GM21390 (cell line): ENCODE measurements around the gene GRID2.

Experiments
- ATAC-seq: cut with Tn5 transposase; IDR thresholded peaks from one replicate; pipeline ENCODE4 v1.9.1; 2021; ENCODE audit not compliant: unreplicated experiment

GRID2 gene

DNA sequence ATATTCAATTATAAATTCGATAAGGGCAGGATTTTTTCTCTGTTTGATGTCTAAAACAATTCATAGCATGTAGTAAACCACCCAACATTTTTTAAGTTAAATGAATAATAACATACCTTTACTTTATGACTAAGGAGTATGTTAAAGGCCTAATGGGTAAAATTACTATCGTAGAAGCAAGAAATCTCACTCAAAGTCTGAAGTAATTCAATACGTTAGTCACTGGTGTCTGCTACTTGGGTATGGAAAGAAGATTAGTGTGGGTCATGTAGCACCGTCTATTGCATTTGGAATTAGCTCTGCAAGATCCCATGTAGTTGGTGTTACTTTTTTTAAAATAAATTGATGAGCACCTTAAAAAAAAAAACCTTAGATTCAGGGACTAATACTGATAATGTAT, 374.5 kb downstream of the GRID2 start:
- no peak for ATAC-seq

DNA sequence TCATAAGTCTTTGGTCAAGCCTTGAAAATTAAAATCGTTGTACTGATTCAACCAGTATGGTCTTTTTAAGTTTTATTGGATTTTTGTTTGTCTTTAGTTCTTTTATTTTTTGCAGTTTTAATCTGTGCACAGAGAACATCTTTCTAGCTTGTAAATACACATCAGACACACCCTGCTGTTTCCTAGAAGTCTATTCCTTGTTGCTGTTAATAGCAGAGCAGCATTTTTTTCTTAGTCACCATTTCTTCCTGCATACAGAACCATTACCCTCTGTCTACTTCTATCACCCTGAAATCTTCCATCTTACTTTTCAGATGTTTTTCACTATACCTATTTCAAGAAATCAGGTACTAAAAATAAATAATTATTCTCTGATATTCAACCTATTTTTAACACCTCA, 375.4 kb downstream of the GRID2 start:
- ATAC-seq, result no peak

DNA sequence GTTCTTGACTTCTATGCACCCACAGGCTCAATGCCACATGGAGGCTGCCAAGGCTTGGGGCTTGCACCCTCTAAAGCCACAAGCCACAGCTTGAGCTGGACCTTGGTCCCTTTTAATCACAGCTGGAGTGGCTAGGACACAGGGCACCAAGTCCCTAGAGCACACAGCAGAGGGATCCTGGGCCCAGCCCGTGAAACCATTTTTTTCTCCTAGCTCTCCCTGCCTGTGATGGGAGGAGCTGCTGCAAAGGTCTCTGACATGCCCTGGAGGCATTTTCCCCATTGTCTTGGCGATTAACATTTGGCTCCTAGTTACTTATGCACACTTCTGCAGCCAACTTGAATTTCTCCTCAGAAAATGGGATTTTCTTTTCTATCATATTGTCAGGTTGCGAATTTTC, 410.9 kb downstream of the GRID2 start:
- no peak for ATAC-seq

DNA sequence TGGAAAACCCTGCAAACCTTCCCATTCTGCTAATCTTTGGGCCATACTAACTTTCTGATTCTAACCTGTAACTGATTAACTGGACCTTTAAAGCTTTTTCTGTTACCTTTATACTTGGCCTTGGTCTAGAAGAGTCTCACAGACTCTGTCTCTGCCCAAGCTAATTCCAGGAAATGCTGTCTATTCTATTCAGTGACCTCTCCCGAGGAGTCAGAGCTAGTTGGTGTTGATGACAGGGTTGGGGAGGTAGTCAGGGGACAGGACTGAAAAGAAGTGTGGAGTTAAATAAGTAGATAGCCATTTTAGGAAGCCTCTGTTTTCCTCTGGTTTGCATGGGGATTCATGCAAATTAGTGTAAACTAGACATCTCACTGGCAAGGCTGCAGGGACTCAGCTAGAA, 429.5 kb downstream of the GRID2 start:
- ATAC-seq, result no peak

DNA sequence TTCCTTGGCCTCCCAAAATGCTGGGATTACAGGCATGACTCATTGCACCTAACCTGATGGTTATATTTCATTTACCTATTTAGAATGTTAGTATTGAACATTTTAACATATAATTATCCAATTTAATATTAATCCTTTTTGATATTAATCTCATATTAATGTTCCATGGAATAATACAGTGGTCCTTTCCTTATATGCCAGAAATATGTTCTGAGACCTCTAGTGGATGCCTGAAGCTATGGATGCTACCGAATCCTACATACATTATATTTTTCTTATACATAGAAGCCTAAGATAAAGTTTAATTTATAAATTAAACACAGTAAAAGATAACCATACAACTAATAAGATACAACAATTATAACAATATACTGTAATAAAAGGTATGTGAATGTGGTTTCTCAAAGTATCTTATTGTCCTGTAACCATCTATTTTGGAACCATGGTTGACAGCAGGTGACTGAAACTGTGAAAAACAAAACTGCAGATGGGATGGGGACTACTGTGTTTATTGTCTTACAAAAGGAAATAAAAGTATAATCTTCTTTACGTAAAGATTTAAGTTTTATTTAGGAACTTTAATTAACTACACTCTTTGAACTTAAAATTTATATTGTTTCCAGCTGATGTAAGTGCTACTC, 431.4 kb downstream of the GRID2 start:
- ATAC-seq, result no peak

DNA sequence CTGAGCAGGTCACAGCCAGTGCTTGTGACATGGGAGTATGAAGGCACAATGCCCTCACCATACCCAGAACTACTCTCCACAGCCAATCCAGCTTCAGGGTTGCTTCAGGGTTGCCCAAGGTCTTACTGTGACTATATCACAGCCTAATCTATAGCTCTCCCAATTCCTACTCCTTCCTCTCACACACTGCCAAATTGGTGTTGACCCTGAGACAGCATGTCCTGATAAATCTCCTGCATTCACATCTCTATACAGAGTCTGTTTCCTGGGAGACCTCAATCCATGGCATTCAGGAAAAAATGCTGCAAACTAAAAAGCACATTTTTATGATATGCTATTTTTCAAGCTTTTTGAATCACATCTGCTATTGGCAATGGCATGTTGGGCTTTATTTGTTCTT, 456.7 kb downstream of the GRID2 start:
- no peak for ATAC-seq

DNA sequence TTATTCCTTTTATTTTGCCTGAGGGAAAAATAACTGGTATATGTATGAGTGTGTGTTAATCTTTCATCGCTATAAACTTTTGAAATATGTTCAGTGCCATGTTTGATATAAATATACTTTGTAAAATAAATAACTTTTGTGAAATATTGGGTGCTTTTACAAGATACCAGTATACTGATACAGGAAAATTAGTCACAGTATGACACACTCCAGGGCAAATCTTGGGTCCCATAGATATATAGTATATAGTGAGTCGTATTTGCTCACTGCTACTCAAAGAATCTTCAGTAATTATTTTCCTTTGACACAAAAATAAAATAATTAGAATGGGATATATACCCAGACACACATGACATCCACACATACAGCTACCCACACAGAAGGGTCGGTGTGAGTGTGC, 472.3 kb downstream of the GRID2 start:
- ATAC-seq, result no peak

DNA sequence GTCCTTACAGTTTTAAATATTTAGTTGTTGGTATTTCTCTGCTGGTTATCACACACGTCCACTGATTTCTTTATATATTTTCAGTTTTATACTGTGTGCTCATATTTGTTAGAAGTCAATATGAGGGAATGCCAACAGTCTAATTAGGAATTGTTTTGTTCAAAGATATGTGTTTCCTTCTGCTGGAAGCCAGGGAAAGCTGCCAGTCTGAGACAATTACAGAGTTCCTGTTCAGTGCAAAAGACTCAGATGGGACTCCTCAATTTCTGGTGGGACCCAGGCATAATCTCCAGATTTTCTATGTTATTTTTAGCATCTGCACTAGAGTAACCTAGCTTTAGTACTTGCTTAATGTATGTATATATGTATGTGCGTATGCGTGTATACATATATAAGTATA, 486.0 kb downstream of the GRID2 start:
- ATAC-seq, result no peak

DNA sequence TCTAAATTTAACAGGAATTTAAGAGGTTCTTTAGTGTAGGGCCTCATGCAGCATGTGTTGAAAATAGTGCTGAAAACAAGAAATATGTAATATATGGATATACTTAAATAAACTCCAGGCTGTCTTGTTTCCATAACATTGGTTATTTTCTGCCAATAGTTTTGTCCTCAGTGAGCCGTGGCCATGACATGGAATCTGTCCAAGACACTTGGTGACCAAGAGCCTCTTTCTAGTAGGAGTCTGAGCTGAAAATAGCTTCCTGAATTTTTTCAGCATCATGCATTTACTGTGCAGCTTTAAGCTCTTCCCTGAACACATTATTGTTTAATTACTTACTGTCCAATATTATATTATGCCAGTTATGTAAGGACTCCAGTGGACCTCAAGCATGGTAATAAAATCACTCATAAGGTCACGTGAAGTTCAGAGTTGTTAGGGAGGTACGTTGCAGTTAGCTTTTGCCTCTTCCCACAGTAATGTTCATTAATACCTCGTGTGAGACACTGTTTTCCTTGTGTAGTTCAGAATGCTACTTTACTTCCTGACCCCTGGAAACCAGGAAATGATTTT, 488.2 kb downstream of the GRID2 start:
- no peak for ATAC-seq

DNA sequence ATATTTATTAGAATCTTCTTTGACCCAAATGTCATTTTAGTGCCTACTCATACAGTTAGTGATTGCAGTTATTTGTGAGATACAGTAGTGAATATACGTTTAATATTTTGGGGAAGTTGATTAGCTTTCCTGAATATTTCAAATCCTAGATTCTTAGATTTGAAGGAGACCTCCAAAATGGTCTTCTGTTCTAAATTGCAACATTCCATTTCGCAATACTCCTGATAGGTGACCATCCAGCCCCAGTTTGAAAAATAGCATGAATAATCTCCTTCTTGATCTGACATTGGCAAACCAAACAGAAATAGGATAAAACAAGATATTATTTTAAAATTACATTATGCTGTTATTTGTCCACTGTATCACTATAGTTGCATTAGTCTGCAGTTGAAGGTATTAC, 505.6 kb downstream of the GRID2 start:
- no peak for ATAC-seq

DNA sequence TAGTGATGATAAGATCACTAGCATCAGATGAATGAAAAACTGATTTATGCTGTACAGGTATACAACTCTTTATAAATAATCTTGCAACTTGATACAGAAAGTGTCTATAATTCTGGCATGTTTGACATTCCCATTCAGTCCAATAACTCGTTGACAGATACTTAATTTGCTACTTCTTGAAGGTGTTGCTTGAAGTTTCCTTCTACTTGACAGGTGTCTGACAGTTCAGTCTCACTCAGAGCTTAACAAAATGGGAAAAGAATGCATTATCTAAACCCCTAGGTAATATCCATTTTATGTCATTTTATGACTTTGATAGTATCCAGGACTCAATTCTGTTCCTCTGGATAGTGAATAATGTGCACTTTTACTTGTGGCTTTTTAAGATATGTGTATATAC, 508.9 kb downstream of the GRID2 start:
- ATAC-seq, result no peak

DNA sequence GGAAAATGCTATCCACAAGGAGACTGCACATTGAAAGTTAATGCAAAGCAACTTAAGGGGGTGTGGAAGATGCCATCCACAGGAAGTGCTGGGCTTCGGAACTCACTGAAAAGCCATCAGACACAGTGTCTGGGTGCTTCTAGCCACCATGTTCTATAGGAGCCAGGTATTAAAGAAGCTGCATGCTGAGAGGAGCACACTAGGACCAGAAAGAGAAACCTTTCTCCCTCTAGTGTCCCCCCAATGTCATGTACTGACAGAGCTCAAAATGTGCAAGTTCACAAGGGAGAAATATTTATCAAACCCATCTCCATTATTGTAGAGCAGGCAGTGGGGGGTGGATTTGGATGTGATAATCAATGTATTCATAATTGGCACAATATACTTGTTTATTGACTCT, 510.9 kb downstream of the GRID2 start:
- no peak for ATAC-seq

DNA sequence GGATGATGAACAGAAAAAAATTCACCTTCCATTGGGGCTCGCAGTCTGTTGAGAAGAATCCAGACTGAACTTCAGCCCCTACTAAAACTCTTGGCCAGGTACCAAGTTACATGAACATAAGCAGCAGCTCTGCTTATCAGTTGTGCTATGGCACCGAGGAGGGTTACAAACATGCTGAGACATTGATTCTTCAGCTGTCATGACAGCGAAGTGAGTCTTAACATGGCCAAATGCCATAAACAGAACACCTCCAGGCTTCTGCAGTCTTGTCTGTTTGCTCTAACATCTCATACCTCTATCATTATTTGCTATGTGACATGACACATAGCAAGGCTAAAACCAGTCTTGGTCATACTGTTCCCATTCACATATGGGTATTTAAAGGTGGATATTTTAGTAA, 521.5 kb downstream of the GRID2 start:
- no peak for ATAC-seq

DNA sequence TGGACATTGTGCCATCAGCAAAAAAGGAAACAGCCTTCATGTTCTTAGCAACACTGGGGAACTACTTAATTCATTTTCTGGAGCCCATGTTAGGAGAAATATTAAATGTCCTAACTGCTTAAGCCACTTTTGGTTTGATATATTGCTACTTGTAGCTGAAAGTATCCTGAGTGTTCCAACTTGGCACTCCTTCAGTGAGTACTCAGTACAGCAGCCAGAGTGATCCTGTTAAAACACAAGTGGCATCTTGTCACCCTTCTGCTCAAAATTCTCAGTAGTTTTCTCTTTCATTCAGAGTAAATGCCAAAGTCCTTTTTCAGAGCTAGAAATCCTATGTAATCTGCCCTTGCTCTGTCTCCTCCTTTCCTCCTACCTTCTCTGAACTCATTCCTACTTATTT, 522.0 kb downstream of the GRID2 start:
- no peak for ATAC-seq

DNA sequence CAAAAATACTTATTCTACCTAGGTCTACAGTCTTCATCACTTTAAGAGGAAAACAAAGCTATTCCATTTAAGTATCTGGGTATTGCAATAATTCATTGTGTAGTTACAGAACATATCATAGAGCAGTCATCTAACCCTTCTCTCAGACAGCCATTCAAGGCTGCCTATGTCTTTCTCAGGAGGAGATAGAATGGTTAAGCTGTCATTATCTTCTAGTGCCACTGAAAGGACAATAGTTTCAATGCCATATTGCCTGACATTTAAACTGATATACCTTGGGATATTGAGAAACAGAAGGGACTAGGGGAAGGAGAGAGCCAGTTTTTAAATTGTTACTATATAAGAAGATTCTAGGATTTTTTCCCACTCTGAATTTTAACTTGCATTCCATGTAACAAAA, 527.0 kb downstream of the GRID2 start:
- no peak for ATAC-seq

DNA sequence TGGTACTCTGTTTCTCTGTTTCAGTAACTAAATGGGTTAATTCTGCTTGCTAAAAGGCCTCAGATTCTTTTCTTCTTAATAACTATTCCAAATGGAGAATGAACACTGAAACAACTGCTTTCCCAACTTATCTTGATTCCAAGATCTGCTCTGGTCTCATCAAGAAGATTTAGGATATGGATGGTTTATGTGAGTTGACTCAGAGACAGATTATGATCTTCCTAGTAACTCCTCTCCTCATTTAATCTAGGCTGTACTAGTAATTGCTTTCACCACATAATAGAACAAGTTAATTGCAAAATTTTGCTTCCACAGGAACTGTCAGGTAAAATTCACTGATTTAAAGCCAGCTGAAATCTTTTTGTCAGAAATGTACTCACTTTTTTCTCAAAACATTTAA, 537.1 kb downstream of the GRID2 start:
- no peak for ATAC-seq

DNA sequence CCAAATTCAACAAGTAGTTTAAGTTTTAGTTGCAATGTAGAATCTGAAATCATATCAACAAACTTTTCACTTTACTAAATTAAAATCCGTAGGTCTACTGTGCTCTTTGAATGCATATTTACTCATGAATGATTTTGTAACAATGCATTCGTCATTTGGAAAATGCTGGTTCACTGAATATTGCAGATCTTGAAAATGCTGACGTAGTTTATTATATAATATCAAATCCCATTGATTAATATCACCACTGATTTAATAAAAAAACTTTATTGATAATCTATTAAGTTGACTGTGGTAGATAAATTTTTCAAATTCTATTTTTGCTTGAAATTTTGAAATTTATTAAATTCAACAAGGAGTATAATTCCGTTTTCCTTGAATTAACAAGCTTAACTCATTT, 540.0 kb downstream of the GRID2 start:
- ATAC-seq, result no peak

DNA sequence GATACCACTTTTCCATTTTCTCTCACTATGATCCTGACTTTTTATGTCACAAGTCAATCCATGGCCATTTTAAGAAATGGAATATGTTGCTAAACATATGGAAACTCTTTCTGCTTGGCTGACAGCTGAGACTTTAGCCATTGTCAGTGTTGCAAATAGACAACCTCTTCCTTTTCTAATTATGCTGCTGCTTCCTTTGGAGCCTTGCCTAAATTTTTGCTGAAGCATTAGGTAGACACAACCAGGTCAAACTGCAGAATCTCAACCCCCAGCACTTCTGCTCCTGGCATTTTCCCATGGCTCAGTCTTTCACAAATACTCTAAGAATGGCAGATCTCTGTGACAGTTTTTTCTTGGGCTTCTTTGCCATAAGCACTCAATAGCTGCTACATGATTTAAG, 543.3 kb downstream of the GRID2 start:
- no peak for ATAC-seq

DNA sequence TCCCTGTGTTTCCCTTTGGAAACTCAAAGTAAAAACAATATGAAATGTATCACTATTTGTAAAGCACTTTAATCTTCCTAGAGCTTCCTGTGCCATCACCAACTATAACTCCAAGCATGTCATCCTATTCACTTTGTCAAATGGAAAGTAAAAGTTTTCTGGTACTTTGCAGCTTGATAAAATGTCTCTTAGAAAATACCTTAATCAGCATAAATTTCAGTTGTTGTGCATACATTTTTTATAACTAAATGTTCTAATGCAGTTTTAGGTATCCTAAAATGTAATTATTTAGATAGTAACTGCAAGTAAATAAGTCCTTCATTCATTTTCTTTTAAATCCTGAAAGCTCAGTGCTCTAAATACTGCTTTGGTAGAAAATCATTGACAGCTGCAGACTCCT, 558.7 kb downstream of the GRID2 start:
- ATAC-seq, result no peak

DNA sequence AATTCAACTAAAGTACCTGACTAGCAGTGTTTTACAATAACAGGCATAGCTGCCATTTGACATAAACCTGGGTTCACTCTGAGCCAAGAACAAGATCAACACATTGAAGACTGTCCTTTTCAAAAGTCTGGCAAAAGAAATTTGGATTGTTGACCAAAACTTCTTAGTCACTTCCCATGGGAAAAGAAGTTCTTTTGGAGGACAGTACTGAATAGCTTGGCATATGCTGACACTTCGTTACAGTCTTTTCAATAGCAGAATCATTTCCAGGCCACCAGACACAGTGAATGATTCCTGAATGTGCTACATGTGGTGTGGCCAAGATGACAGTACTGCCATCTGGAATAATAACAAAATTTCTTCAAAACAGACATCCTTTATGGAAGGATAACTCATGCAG, 560.3 kb downstream of the GRID2 start:
- ATAC-seq, result no peak

DNA sequence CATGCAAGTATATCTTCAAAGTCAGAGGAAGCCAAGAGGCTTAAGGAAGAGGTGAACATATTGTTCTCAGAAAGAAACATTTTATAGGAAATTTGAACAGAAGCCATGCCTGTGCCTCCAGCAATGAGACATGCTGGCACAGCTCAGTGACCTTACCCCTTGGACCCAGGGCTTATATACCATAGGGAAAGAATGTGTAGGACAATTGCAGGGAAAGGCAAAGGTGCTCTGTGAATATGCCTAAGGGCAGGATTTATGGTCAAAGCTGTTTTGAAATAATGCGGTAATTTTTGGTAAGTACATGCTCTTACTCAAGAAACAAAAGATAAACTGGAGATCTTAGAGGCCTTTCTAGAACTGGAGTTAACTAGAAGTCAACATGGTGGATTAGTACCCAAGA, 568.8 kb downstream of the GRID2 start:
- ATAC-seq, result no peak

DNA sequence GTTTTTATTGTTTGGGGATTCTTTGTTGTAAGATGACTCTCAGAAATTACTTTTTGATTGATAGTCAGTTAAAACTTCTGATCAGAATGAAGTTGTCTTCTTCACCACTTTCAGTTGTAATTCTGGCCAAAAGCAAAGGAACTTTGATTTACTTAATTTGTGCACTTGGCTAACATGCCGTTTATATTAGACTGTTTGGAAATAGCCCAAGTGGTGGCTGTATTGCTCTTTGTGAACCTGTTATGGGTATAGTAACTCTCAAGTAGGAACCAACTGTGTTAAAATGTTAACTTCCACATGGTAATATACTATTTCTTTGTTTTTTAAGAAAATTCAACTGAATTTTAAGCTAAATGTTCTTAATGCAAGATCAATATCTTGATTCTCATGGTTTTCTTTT, 581.9 kb downstream of the GRID2 start:
- no peak for ATAC-seq

DNA sequence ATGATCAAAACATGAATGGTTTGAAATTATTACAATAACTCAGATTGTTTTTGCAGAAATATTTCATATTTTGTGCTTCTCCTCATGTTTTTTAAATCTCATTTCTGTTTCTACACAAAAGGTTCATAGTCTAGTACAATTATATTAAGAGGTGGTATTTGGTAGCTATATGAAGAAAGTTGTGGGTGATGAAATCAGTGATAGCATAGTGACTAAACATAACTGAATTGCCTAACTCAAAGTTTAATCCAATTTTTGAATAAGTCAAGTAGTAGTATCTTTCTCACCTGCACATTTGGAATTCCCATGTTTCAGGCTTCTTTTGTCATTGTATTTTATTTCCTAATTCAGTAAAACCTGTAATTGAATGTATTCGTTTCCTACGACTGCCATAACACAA, 648.7 kb downstream of the GRID2 start:
- ATAC-seq, result no peak
